ENCODE measurements around the gene SYNE2.
"Not testable (repeated sequence)": the region's sequence is repeated elsewhere in the genome, so short reads cannot be mapped to it uniquely, and the experiment has no call there.

Gene SYNE2

DNA sequence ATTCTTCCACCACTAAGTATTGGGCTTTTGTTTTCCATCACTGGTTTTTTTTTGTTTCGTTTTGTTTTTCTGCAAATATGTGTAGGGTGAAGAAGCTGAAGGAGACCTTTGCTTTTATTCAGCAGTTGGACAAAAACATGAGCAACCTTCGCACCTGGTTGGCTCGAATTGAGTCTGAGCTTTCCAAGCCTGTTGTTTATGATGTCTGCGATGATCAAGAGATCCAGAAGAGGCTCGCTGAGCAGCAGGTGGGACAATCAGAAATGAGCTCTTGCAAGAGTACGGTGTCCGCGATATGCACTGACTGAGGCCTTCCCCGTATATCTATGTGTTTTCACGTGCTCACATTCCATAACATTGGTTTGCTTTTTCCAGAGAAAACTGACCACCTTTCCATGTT, 349.9 kb downstream of the SYNE2 start:
- Histone ChIP-seq H3K27me3 (ENCODE audit: control insufficient read depth, insufficient read depth, low read length) (no peaks in the 10 kb centered on the region), H3K4me1 (ENCODE audit: control insufficient read depth, insufficient read depth, low read length) (no peaks in the 10 kb centered on the region), H3K4me3 (ENCODE audit: low read length) (no peak overlapping the region), H3K9ac (ENCODE audit: low read length) (no peak overlapping the region), H3K36me3 (ENCODE audit: control insufficient read depth, insufficient read depth, low read length) (no peaks in the 10 kb centered on the region), H3K27ac (ENCODE audit: low read depth, low read length) (no peak overlapping the region)

DNA sequence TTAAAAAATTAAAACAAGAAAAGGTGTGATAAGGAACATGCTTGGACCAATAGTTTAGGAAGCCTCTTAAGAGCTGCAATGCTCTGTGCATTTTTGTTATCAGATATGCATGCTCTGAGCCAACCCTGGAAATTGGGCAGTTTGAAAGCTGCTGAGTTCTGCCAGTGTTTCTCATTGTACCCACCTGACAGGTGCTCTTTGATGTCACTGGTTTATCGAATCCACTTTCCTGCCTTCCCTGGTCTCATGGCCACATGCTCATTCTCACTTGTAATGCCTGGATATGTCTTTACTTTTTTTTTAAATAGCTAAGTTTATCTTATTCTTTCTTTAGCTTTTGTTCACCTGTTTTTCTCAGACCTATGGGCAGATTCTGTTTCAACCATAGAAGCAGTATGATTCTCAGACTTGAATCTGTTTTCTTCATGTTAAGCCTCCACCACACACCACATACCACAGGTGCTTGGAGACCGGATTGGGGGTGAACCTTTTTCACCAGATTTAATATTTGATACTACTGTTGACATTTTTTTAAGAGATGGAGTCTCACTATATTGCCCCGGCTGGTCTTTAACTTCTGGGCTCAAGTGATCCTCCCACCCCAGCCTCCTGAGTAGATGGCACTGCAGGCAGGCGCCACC, 350.7 kb downstream of the SYNE2 start:
- H3K27me3 ChIP-seq (ENCODE audit: control insufficient read depth, insufficient read depth, low read length): no peaks in the 10 kb centered on the region
- no peak overlapping the region for H3K9ac ChIP-seq (ENCODE audit: low read length)
- H3K4me3 ChIP-seq (ENCODE audit: low read length): no peak overlapping the region
- H3K36me3 ChIP-seq (ENCODE audit: control insufficient read depth, insufficient read depth, low read length): peaks cover 1% of the 10 kb centered on the region
- H3K4me1 ChIP-seq (ENCODE audit: control insufficient read depth, insufficient read depth, low read length): no peaks in the 10 kb centered on the region
- H3K27ac ChIP-seq (ENCODE audit: low read depth, low read length): no peak overlapping the region

DNA sequence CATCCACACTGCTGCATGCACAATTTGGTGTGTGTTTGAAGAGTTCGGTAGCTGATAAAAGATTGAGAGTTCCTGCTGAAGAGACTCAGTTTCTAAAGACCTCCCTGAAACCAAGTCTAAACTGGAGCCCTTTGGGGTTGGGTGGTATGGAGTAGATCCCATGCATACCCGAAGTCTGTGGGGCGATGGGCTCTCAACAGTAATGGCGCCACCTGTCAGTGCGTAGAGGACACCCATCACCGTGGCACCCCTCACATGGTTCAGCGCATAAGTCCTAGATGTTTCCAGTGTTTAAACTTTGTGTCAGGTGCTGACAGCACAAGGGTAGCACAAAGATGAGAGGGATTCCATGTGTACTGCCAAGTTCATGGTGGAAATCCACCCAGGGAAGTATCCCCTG, 355.5 kb downstream of the SYNE2 start:
- Histone ChIP-seq H3K27me3 (ENCODE audit: control insufficient read depth, insufficient read depth, low read length) (no peaks in the 10 kb centered on the region), H3K36me3 (ENCODE audit: control insufficient read depth, insufficient read depth, low read length) (peaks cover 19% of the 10 kb centered on the region), H3K27ac (ENCODE audit: low read depth, low read length) (no peak overlapping the region), H3K9ac (ENCODE audit: low read length) (no peak overlapping the region), H3K4me1 (ENCODE audit: control insufficient read depth, insufficient read depth, low read length) (no peaks in the 10 kb centered on the region), H3K4me3 (ENCODE audit: low read length) (no peak overlapping the region)

DNA sequence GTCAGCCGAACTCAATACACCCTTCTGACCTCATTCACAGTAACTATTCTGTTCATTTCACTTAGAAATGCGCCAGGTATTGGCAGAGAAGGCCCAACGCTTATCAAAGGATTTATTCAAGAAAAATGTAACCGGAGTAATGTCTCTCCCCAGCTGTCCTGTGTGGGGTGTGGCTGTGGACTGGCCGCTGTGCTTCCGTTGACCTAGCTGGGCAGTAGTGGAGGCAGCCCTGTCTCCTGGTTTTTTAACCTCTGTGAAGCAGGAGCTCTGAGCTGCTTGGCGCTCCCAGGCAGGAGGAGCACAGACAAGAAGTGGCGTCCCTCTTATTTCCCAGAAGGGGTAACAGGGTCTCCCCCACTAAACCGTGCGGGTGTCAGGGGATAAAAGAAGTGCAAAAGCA, 356.2 kb downstream of the SYNE2 start:
- Histone ChIP-seq H3K27ac (ENCODE audit: low read depth, low read length) (no peak overlapping the region), H3K4me3 (ENCODE audit: low read length) (no peak overlapping the region), H3K4me1 (ENCODE audit: control insufficient read depth, insufficient read depth, low read length) (no peaks in the 10 kb centered on the region), H3K27me3 (ENCODE audit: control insufficient read depth, insufficient read depth, low read length) (no peaks in the 10 kb centered on the region), H3K36me3 (ENCODE audit: control insufficient read depth, insufficient read depth, low read length) (peaks cover 21% of the 10 kb centered on the region), H3K9ac (ENCODE audit: low read length) (no peak overlapping the region)

DNA sequence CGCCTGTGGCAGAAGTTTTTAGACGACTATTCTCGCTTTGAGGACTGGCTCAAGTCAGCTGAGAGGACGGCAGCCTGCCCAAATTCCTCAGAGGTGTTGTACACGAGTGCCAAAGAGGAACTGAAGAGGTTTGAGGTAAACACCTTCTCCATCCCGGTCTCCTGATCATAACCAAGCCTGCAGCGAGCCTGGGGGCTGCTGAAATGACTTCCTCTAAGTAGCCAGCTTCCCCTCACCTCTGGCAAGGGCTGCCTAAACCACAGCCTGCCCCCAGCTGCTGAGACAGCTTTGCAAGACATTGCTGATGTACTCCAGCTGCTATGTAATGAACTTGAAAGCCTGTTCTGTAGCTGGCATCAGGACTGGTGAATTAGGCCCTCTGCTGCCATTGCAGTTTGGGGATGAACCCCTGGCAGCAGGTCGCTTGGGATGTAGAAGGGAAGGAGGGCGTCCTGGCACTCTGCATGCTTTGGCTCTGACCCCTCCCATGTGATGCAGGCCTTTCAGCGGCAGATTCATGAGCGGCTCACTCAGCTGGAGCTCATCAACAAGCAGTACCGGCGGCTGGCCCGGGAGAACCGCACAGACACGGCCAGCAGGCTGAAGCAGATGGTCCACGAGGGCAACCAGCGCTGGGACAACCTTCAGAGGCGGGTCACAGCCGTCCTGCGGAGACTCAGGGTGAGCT, 356.8 kb downstream of the SYNE2 start:
- no peak overlapping the region for H3K9ac ChIP-seq (ENCODE audit: low read length)
- H3K4me3 ChIP-seq (ENCODE audit: low read length): no peak overlapping the region
- no peaks in the 10 kb centered on the region for H3K4me1 ChIP-seq (ENCODE audit: control insufficient read depth, insufficient read depth, low read length)
- peaks cover 27% of the 10 kb centered on the region for H3K36me3 ChIP-seq (ENCODE audit: control insufficient read depth, insufficient read depth, low read length)
- H3K27ac ChIP-seq (ENCODE audit: low read depth, low read length): no peak overlapping the region
- no peaks in the 10 kb centered on the region for H3K27me3 ChIP-seq (ENCODE audit: control insufficient read depth, insufficient read depth, low read length)

DNA sequence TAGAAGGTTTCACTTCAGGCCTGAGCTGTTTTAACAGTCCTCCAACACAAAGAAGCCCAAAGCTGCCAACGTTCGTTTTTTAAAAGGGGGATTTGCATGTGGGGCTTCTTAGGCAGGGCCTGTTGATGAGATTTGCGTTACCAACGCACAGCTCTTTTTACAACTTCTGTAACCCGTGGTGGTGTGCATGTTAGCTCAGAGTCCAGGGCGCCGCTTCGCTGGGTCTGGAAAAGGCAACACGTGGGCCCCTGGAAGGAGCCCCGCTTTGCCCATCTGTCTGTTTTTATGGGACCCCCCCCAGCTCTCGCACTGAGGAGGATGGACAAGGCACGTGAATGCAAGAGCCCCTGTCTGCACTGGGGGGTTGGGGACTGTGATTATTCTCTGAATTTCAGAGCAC, 357.4 kb downstream of the SYNE2 start:
- peaks cover 28% of the 10 kb centered on the region for H3K36me3 ChIP-seq (ENCODE audit: control insufficient read depth, insufficient read depth, low read length)
- no peaks in the 10 kb centered on the region for H3K4me1 ChIP-seq (ENCODE audit: control insufficient read depth, insufficient read depth, low read length)
- H3K9ac ChIP-seq (ENCODE audit: low read length): no peak overlapping the region
- H3K27ac ChIP-seq (ENCODE audit: low read depth, low read length): no peak overlapping the region
- no peak overlapping the region for H3K4me3 ChIP-seq (ENCODE audit: low read length)
- H3K27me3 ChIP-seq (ENCODE audit: control insufficient read depth, insufficient read depth, low read length): no peaks in the 10 kb centered on the region

DNA sequence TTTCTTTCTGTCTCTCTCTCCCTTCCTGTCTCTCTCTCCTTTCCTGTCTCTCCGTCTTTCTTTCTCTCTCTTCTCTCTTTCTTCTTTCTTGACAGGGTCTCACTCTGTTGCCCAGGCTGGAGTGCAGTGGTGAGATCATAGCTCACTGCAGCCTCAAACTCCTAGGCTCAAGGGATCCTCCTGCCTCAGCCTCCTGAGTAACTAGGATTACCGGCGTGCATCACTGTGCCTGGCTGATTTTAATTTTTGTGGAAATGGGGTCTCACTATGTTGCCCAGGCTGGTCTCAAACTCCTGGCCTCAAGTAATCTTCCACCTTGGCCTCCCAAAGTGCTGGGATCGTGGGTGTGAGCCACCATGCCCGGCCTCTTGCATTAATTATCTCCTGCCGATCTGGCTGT, 358.1 kb downstream of the SYNE2 start:
- not testable (repeated sequence) for H3K4me3 ChIP-seq (ENCODE audit: low read length); H3K9ac ChIP-seq (ENCODE audit: low read length); H3K4me1 ChIP-seq (ENCODE audit: control insufficient read depth, insufficient read depth, low read length); H3K27ac ChIP-seq (ENCODE audit: low read depth, low read length); H3K27me3 ChIP-seq (ENCODE audit: control insufficient read depth, insufficient read depth, low read length)
- H3K36me3 ChIP-seq (ENCODE audit: control insufficient read depth, insufficient read depth, low read length): peaks cover 35% of the 10 kb centered on the region

DNA sequence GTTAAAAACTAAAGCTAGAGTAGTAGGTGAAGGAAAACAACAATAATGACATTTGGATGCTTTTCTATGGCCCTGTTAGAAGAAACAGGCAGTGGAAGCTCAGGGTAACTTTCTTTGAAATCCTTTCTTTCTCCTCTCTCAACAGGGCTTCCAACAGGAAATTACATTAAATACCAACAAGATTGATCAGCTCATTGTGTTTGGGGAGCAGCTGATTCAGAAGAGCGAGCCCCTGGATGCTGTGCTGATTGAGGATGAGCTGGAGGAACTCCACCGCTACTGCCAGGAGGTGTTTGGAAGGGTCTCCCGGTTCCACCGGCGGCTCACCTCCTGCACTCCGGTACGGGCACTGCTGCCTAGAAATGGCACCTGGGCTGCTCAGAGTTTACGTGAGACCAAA, 359.9 kb downstream of the SYNE2 start:
- Histone ChIP-seq H3K27ac (ENCODE audit: low read depth, low read length) (no peak overlapping the region), H3K27me3 (ENCODE audit: control insufficient read depth, insufficient read depth, low read length) (no peaks in the 10 kb centered on the region), H3K4me1 (ENCODE audit: control insufficient read depth, insufficient read depth, low read length) (no peaks in the 10 kb centered on the region), H3K9ac (ENCODE audit: low read length) (no peak overlapping the region), H3K36me3 (ENCODE audit: control insufficient read depth, insufficient read depth, low read length) (peaks cover 42% of the 10 kb centered on the region), H3K4me3 (ENCODE audit: low read length) (no peak overlapping the region)

DNA sequence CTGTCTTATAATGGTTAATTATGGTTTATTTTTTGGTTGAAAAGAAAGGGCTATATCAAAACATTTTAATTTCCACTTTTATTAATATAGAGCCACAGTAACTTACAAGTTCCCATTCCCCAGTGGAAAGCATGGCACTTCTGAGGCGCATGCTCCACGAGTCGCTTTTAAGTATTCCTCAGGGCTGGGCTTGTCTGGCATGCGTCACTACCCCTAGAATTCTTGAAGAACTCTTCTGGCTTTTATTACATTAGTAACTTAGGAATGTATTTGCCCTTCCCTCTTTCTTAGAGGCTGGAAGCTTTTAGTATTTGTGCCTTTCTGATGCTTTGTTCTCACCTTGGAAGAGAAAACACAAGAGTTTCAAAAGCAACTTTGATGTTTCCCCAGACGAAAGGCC, 360.3 kb downstream of the SYNE2 start:
- Histone ChIP-seq H3K27me3 (ENCODE audit: control insufficient read depth, insufficient read depth, low read length) (no peaks in the 10 kb centered on the region), H3K9ac (ENCODE audit: low read length) (no peak overlapping the region), H3K4me1 (ENCODE audit: control insufficient read depth, insufficient read depth, low read length) (no peaks in the 10 kb centered on the region), H3K36me3 (ENCODE audit: control insufficient read depth, insufficient read depth, low read length) (peaks cover 42% of the 10 kb centered on the region), H3K4me3 (ENCODE audit: low read length) (no peak overlapping the region), H3K27ac (ENCODE audit: low read depth, low read length) (no peak overlapping the region)

DNA sequence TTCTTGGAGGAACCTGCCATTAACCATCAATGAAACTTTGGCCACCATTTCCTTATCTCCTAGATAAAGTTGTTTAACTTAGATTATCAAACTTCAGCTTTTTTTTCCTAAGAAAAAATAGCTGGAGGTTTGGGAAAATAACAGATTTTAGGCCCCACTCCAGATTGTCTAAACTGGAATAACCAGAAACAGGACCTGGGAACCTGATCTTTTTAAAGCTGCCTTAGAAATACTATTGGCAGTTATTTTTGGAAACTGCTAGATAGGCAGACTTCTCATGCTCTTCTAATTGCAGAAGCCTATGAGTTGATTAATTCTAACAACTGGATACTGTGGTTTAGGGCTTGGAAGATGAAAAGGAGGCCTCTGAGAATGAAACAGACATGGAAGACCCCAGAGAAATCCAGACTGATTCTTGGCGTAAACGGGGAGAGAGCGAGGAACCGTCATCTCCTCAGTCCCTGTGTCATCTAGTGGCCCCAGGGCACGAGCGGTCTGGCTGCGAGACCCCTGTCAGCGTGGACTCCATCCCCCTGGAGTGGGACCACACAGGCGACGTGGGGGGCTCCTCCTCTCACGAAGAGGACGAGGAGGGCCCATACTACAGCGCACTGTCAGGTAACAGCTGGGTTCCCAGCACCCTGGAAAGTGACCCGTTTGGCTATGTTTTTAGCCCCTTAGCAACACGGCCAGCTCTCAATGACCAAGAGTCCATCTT, 361.2 kb downstream of the SYNE2 start:
- no peaks in the 10 kb centered on the region for H3K27me3 ChIP-seq (ENCODE audit: control insufficient read depth, insufficient read depth, low read length)
- no peak overlapping the region for H3K9ac ChIP-seq (ENCODE audit: low read length)
- no peak overlapping the region for H3K27ac ChIP-seq (ENCODE audit: low read depth, low read length)
- no peak overlapping the region for H3K4me3 ChIP-seq (ENCODE audit: low read length)
- peaks cover 40% of the 10 kb centered on the region for H3K36me3 ChIP-seq (ENCODE audit: control insufficient read depth, insufficient read depth, low read length)
- H3K4me1 ChIP-seq (ENCODE audit: control insufficient read depth, insufficient read depth, low read length): no peaks in the 10 kb centered on the region

DNA sequence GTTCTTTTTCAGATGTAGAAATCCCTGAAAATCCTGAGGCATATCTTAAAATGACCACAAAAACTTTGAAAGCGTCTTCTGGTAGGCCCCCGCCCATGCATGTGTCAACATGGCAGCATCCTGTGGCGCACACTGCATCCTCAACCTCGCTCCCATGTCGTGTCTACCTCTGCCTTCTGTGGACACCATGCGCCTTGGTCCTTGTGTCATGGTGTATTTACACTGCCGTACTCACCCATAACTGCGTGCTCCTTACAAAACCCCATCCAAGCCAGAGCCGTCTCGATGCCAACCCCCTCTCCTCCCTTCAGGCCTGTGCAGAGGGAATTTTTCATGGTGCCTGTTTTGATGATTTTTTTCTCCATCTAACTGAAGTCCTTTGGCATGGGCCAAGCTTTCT, 362.5 kb downstream of the SYNE2 start:
- Histone ChIP-seq H3K9ac (ENCODE audit: low read length) (no peak overlapping the region), H3K27me3 (ENCODE audit: control insufficient read depth, insufficient read depth, low read length) (no peaks in the 10 kb centered on the region), H3K27ac (ENCODE audit: low read depth, low read length) (no peak overlapping the region), H3K36me3 (ENCODE audit: control insufficient read depth, insufficient read depth, low read length) (peaks cover 42% of the 10 kb centered on the region), H3K4me3 (ENCODE audit: low read length) (no peak overlapping the region), H3K4me1 (ENCODE audit: control insufficient read depth, insufficient read depth, low read length) (no peaks in the 10 kb centered on the region)

DNA sequence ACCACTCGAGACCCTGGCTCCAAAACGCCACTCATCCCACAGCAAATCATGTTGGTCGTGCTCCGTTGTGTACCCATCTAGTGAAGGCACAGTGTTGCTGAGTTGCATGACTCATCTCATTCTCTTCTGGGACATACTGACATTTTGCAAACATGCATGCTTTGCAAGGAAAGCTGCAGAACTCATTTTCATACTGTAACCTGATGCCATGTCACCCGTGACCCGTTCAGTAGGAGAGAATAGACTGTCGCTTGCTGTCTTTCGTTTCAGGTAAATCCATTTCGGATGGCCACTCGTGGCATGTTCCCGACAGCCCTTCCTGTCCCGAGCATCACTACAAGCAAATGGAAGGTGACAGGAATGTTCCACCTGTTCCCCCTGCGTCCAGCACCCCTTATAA, 363.2 kb downstream of the SYNE2 start:
- no peak overlapping the region for H3K4me3 ChIP-seq (ENCODE audit: low read length)
- peaks cover 43% of the 10 kb centered on the region for H3K36me3 ChIP-seq (ENCODE audit: control insufficient read depth, insufficient read depth, low read length)
- no peak overlapping the region for H3K9ac ChIP-seq (ENCODE audit: low read length)
- H3K27me3 ChIP-seq (ENCODE audit: control insufficient read depth, insufficient read depth, low read length): no peaks in the 10 kb centered on the region
- H3K27ac ChIP-seq (ENCODE audit: low read depth, low read length): no peak overlapping the region
- H3K4me1 ChIP-seq (ENCODE audit: control insufficient read depth, insufficient read depth, low read length): no peaks in the 10 kb centered on the region

DNA sequence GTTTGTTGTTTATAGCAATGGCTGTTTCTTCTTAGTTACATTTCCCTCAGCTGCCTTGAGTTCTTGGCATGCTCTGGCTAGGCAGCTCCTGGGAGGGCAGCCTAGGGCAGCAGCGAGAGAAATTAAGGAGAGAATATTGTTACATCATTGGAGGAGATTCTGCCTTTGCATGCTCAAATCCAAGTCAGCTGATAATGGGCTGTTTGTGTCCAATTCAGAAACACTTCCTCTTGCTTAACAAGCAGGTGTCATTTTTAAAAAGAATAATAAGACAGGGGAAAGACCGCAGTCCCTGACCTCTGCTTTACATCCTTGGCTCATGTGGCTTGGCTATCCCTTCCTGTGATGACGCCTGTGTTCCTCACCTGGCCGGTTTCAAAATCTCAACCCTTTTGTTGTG, 364.5 kb downstream of the SYNE2 start:
- no peak overlapping the region for H3K9ac ChIP-seq (ENCODE audit: low read length)
- H3K4me3 ChIP-seq (ENCODE audit: low read length): no peak overlapping the region
- no peak overlapping the region for H3K27ac ChIP-seq (ENCODE audit: low read depth, low read length)
- H3K4me1 ChIP-seq (ENCODE audit: control insufficient read depth, insufficient read depth, low read length): no peaks in the 10 kb centered on the region
- peaks cover 44% of the 10 kb centered on the region for H3K36me3 ChIP-seq (ENCODE audit: control insufficient read depth, insufficient read depth, low read length)
- H3K27me3 ChIP-seq (ENCODE audit: control insufficient read depth, insufficient read depth, low read length): no peaks in the 10 kb centered on the region
